Natural killer cell treated with Interleukin-12 subunit alpha and Interleukin-12 subunit beta and Interleukin-15 and Interleukin-18, amount 100 ng/mL, for 72 hours (primary cell): ENCODE measurements around the gene TMEM53. TPM values are rescaled to one million over a fixed set of nuclear protein-coding genes. Genes with fewer than 3 reads are reported as not detected.

ENCODE experiments used
- ATAC-seq, 2 donors: fragments of 150-1000 bp; cut with Tn5 transposase in 1 of 2; sonication (Bioruptor Pico), chemical (Tn5 transposase) in 1 of 2; 2 replicates each; pipeline ENCODE4 v1.10.0; 2021
- DNase-seq: peaks from one replicate; pipeline ENCODE4 v3.0.0; 2022; ENCODE audit warnings: low spot score
- H3K27ac Mint-ChIP-seq, 2 donors: 1 replicate in 1 of 2; 2 replicates in 1 of 2; pipeline ENCODE4 v1.8.0; 2022; ENCODE audit warnings: mixed read lengths in 2 of 2, mild to moderate bottlenecking in 1 of 2, moderate library complexity in 1 of 2
- H3K27me3 Mint-ChIP-seq, 2 donors: 1 replicate in 1 of 2; 2 replicates in 1 of 2; pipeline ENCODE4 v1.8.0; 2022; ENCODE audit warnings: mixed read lengths in 2 of 2
- H3K36me3 Mint-ChIP-seq: one replicate; pipeline ENCODE4 v1.8.0; 2022; ENCODE audit warnings: mixed read lengths
- H3K4me1 Mint-ChIP-seq, 2 donors: 1 replicate in 1 of 2; 2 replicates in 1 of 2; pipeline ENCODE4 v1.8.0; 2022; ENCODE audit warnings: low read depth in 2 of 2, mixed read lengths in 2 of 2, mild to moderate bottlenecking in 1 of 2
- H3K4me3 Mint-ChIP-seq: one replicate; pipeline ENCODE4 v1.8.0; 2022; ENCODE audit warnings: mixed read lengths
- H3K9me3 Mint-ChIP-seq: 2 replicates; pipeline ENCODE4 v1.8.0; 2022; ENCODE audit warnings: mixed read lengths
- total RNA-seq, 2 donors: library from RNA; stranded (reverse); gene quantifications; one replicate each; pipeline ENCODE4 v1.2.3, GENCODE V29; 2022

The TMEM53 gene
- 1 to 10 TPM; 2.8 to 3.8 TPM for total RNA-seq

DNA sequence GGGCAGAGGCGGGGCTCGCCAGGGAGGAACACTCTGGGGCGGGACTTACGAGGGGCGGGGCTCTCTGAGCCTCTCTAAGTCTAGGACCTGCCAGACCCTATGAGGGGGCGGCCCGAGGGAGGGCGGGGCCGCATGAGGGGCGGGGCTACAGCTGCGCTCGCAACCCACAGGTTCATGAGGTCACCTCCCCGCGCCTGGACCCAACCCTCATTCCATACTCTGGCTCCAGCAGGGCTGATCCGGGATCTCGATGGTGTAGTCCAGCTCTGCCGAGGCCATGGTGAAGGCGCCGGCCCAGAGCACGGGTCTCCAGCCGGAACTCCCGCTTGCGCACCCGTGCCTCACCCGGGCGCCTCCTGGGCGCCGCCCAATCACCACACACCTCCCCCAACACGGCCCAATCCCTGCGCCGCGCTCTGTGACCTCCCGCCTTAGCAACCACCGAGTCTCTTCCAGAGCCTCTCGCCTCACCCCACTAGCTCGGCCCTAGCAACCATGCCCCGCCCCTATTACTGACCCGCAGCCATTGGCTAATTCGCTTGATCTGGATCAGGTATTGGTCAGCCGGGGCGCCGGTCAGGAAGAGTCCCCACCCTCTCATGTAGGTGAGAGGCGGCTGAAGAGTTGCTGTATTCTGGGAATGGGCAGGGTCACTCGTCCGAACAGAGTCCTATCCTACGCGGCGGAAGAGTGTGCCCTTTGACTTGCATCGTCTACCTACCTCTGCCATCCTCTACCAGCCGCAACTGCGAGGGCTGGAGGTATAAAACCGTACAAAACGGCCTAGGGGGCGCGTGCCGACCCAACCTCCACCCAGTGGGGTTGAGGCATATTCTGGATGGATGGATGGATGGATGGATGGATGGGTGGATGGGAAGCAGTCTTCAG, at the start of gene TMEM53, which contains the start of gene ARMH1:
TMEM53 (minus strand) TSS at position 369 of the 888 bp plus-strand sequence; CDS start at position 279, 90 bp downstream.
ARMH1 (plus strand) TSS at position 602 of the 888 bp plus-strand sequence. CDS start 14,984 bp downstream, outside the sequence.
- DNase-seq (peak; percentile 99), ATAC-seq (peak; percentile 97 to 98)
- Mint-ChIP-seq H3K4me1 (peaks cover 17 to 30% of the 10 kb centered on the region in 2 donors), H3K27me3 (no peaks in the 10 kb centered on the region), H3K27ac (peak within 1 kb of the TSS; percentile 78 to 79), H3K4me3 (peak within 1 kb of the TSS; percentile 92), H3K36me3 (no peaks in the 10 kb centered on the region), H3K9me3 (no peaks in the 10 kb centered on the region)

DNA sequence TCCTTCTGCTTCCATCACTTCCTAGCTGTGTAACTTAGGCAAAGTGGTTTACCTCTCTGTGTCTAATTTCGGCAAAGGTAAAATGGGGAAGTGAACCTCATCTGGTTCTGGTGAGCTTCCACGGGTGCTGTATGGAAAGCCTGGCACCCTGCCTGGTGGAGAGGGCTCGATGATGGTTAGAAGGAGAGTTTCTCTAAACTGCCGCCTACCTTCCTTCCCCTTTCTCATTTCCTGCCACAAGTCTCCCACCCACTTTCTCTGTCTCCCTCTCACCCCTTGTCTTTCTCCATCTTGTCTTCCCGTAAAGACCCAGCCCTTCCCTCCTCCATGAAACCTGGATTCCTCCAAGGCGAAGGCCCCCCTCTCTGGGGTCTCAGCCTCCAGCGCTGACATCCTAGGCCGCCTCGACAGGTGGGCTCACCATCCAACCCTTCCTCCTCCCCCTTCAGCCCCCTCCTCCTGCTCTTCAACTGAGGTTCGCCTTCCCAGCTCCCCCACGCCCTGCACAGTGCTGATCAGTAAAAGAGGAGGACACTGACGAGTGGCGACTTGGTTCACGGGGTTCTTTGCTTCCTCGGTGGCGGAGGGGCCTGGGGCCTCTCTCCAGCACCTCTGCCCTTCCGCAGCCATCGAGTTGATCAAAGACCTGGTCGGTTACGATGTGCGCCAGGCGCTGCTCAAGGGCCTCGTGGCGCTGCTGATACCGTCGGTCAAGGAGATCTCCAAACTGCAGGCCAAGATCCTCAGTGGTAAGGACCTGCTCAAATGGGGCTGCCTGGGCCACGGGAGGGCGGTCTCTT, 49.4 kb upstream of the TMEM53 start:
- peak overlapping the region; percentile 59 for H3K4me3 Mint-ChIP-seq
- H3K27me3 Mint-ChIP-seq, result no peaks in the 10 kb centered on the region
- peaks cover 29 to 49% of the 10 kb centered on the region in 2 donors for H3K4me1 Mint-ChIP-seq
- no peaks in the 10 kb centered on the region for H3K36me3 Mint-ChIP-seq
- ATAC-seq, result no peak
- no peaks in the 10 kb centered on the region for H3K9me3 Mint-ChIP-seq
- H3K27ac Mint-ChIP-seq, result peak overlapping the region; percentile 62 to 72
- no peak for DNase-seq

DNA sequence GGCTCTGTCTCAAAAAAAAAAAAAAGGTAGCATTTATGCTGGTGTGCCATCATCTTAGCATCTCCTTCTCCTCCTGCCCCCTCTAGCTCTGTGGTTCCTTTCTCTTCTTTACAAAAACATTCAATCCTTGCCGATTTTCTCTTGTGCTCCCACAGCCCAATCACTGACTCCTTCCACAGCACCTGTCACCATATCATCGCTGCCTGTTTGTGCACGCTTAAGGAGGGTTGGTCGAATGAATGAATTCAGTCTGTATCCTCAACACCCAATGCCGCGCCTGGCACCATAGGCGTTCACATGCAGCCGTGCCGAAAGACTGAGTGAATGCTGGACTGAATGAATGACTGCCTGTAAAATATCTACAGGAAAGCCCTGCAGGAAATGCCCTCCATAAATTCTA, 48.8 kb upstream of the TMEM53 start:
- DNase-seq (no peak), ATAC-seq (no peak)
- Mint-ChIP-seq H3K4me3 (peak overlapping the region; percentile 59), H3K4me1 (peaks cover 31 to 52% of the 10 kb centered on the region in 2 donors), H3K27ac (peak overlapping the region; percentile 62 to 72), H3K36me3 (no peaks in the 10 kb centered on the region), H3K27me3 (no peaks in the 10 kb centered on the region), H3K9me3 (no peaks in the 10 kb centered on the region)

- Mint-ChIP-seq H3K27me3 (no peaks in the 10 kb centered on the region), H3K36me3 (no peaks in the 10 kb centered on the region), H3K27ac (peak overlapping the region; percentile 98 to 99), H3K9me3 (no peaks in the 10 kb centered on the region), H3K4me3 (peak overlapping the region; percentile 53), H3K4me1 (peaks cover 42 to 55% of the 10 kb centered on the region in 2 donors)
- DNase-seq (peak; percentile 85), ATAC-seq (peak; percentile 89 to 94)
These were observed 47.4 kb upstream of the TMEM53 start for GRCh38 chr1:44721485-44722361.

- H3K36me3 Mint-ChIP-seq, result no peaks in the 10 kb centered on the region
- peaks cover 52 to 63% of the 10 kb centered on the region in 2 donors for H3K4me1 Mint-ChIP-seq
- peak in 1 of 2 donors; percentile 43 for ATAC-seq
- peak overlapping the region; percentile 34 for H3K4me3 Mint-ChIP-seq
- H3K9me3 Mint-ChIP-seq, result no peaks in the 10 kb centered on the region
- DNase-seq, result no peak
- peak overlapping the region; percentile 98 to 99 for H3K27ac Mint-ChIP-seq
- H3K27me3 Mint-ChIP-seq, result no peaks in the 10 kb centered on the region
These were observed 46.0 kb upstream of the TMEM53 start for GRCh38 chr1:44720281-44720680.

GRCh38 chr1:44719318-44719717, 45.0 kb upstream of the TMEM53 start:
- H3K27ac Mint-ChIP-seq, result peak overlapping the region in 1 of 2 donors; percentile 32
- peaks cover 56 to 67% of the 10 kb centered on the region in 2 donors for H3K4me1 Mint-ChIP-seq
- no peaks in the 10 kb centered on the region for H3K36me3 Mint-ChIP-seq
- no peak overlapping the region for H3K4me3 Mint-ChIP-seq
- DNase-seq (no peak), ATAC-seq (no peak)
- H3K27me3 Mint-ChIP-seq, result no peaks in the 10 kb centered on the region
- no peaks in the 10 kb centered on the region for H3K9me3 Mint-ChIP-seq

DNA sequence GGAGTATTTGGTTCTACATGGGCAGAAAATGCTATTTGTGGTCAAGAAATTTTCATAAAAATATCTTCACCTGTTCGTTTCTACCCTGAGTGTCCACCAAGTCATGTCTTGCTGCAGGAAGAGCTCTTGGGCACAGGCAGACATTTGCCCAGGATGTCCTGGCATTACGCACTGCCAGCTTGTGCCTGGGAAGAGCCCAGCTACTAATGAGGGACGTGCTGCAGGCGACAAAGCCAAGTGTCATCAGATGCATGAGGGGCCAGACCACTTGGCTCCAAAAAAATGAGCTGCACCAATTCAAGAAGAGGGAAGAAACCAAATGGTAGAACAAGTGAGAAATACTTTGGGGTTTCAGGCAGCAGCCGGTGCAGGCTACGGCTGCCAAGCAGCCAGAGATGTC, 43.8 kb upstream of the TMEM53 start:
- Mint-ChIP-seq H3K4me1 (peaks cover 47 to 59% of the 10 kb centered on the region in 2 donors), H3K9me3 (no peaks in the 10 kb centered on the region), H3K27me3 (no peaks in the 10 kb centered on the region), H3K36me3 (no peaks in the 10 kb centered on the region), H3K27ac (peak overlapping the region; percentile 32 to 59), H3K4me3 (peak overlapping the region; percentile 34)
- ATAC-seq (no peak), DNase-seq (no peak)

DNA sequence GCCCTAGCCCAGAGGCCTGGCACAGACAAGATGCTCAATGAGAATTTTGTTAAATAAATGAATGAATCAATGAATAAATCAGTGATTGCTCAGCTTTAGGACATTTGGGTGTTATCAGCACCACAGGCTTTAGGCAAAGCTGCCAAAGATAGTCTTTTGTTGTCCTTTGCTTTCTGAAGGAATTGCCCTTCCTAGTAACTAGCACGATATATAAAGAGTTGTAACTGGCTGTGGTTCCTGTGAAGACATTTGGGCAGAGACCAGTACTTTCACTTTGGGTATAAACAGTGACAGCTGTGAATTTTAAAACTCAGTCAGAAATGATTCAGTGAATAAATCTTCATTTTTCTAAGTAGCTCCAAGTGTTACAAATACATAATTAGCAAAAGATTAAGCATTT, 43.4 kb upstream of the TMEM53 start:
- H3K27ac Mint-ChIP-seq, result peak overlapping the region; percentile 32 to 59
- peak overlapping the region; percentile 34 for H3K4me3 Mint-ChIP-seq
- H3K4me1 Mint-ChIP-seq, result peaks cover 44 to 56% of the 10 kb centered on the region in 2 donors
- H3K9me3 Mint-ChIP-seq, result no peaks in the 10 kb centered on the region
- no peaks in the 10 kb centered on the region for H3K36me3 Mint-ChIP-seq
- H3K27me3 Mint-ChIP-seq, result no peaks in the 10 kb centered on the region
- DNase-seq, result no peak
- ATAC-seq, result no peak

GRCh38 chr1:44717156-44717555, 42.9 kb upstream of the TMEM53 start:
- Mint-ChIP-seq H3K36me3 (no peaks in the 10 kb centered on the region), H3K27ac (peak overlapping the region; percentile 32 to 59), H3K27me3 (no peaks in the 10 kb centered on the region), H3K4me3 (peak overlapping the region; percentile 34), H3K4me1 (peaks cover 44 to 55% of the 10 kb centered on the region in 2 donors), H3K9me3 (no peaks in the 10 kb centered on the region)
- no peak for DNase-seq
- no peak for ATAC-seq

DNA sequence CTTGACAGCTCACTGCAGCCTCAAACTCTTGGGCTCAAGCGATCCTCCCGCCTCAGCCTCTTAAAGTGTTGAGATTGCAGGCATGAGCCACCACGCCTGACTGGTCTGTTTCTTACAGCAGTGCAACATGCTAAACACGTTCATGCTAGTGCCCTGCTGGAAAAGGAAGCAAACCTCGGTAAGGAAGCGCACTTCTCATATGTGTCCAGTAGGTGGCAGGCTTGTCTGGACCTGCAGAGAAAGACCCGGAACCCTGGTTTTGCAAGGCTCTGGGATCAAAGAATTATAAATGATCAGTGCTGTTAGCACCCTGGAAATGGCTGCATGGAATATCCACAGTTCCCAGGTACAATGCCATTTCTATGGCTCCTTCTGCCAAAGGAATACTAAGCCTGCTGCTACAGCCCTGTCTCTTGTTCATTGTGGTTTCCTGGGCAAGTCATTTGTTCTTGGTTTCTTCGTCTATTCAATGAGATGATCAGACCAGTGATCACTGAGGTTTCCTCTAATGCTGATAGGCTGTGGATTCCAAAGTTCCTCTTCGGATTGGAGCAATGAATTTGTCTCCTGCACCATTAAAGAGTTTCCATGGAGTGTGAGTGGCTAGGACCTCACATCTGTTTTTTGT, 40.8 kb upstream of the TMEM53 start:
- H3K36me3 Mint-ChIP-seq, result no peaks in the 10 kb centered on the region
- DNase-seq (no peak), ATAC-seq (peak; percentile 76 to 80)
- H3K27me3 Mint-ChIP-seq, result no peaks in the 10 kb centered on the region
- H3K27ac Mint-ChIP-seq, result peak overlapping the region in 1 of 2 donors; percentile 8
- H3K4me3 Mint-ChIP-seq, result peak overlapping the region; percentile 12
- peaks cover 32 to 34% of the 10 kb centered on the region in 2 donors for H3K4me1 Mint-ChIP-seq
- H3K9me3 Mint-ChIP-seq, result no peaks in the 10 kb centered on the region

DNA sequence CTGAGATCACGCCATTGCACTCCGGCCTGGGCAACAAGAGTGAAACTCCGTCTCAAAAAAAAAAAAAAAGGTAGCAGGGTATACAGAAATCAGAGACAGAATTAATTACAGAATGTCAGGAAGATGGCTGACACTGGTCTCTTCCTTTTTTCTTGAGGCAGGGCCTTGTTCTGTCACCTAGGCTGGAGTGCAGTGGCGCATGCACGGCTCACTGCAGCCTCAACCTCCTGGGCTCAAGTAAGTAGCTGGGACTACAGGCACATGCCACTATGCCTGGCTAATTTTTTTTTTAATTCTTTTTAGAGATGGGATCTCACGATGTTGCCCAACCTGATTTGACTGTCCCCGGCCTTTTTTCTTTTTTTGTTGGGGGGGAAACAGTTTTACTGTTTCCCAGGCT, 40.3 kb upstream of the TMEM53 start:
- H3K9me3 Mint-ChIP-seq, result no peaks in the 10 kb centered on the region
- ATAC-seq (no peak), DNase-seq (no peak)
- peaks cover 32 to 34% of the 10 kb centered on the region in 2 donors for H3K4me1 Mint-ChIP-seq
- H3K27me3 Mint-ChIP-seq, result no peaks in the 10 kb centered on the region
- H3K36me3 Mint-ChIP-seq, result no peaks in the 10 kb centered on the region
- no peak overlapping the region for H3K27ac Mint-ChIP-seq
- peak overlapping the region; percentile 12 for H3K4me3 Mint-ChIP-seq

DNA sequence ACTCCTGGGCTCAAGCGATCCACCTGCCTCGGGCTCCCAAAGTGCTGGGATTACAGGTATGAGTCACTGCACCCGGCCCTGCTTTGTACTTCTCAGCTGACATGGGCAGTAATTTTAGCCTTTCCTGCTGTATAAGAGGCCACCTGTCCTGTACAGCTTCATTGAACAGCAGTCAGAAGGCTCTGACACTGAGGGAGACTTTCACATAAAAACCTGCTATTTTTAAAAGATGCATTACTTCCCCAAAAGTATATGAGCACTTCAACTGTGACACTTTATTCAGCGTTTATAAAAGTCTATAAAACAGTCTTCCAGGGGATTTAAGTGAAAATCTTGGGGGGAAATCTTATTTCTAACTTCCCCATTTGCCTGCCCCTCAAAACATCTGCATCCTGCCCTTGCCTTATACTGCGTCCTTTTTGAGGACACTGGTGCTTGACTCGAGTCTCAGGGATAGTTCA, 39.1 kb upstream of the TMEM53 start:
- Mint-ChIP-seq H3K4me3 (no peak overlapping the region), H3K27me3 (no peaks in the 10 kb centered on the region), H3K4me1 (peaks cover 29 to 34% of the 10 kb centered on the region in 2 donors), H3K9me3 (no peaks in the 10 kb centered on the region), H3K27ac (no peak overlapping the region), H3K36me3 (no peaks in the 10 kb centered on the region)
- no peak for DNase-seq
- ATAC-seq, result no peak
